Adrenal gland (tissue), 12 donors: Measurements from ENCODE around the gene OLFM1. TPM values are rescaled to one million over a fixed set of nuclear protein-coding genes. Genes with fewer than 3 reads are reported as not detected.

Experiments
- DNase-seq, 7 donors: peaks; one replicate each; pipeline ENCODE4 v3.0.0-alpha.2; 2019 to 2020
- H3K27ac ChIP-seq, 5 donors: fragments of 200-600 bp; sonication (generic) in 4 of 5; 1 replicate in 3 of 5; 2 replicates in 2 of 5; pipeline versions ENCODE4 v1.5.1 to v1.8.0; 2016 to 2020; ENCODE audit warnings: mild to moderate bottlenecking in 1 of 5
- H3K27me3 ChIP-seq: fragments of 200-600 bp; 2 replicates; pipeline ENCODE4 v1.8.0; 2021
- H3K36me3 ChIP-seq, 2 donors: fragments of 200-600 bp; replicated peaks in 1 of 2; 1 replicate in 1 of 2; 2 replicates in 1 of 2; pipeline versions ENCODE4 v1.5.1 to v1.8.0; 2018 to 2022
- H3K4me1 ChIP-seq, 2 donors: fragments of 200-600 bp; replicated peaks in 1 of 2; 1 replicate in 1 of 2; 2 replicates in 1 of 2; pipeline versions ENCODE4 v1.5.1 to v1.8.0; 2018 to 2021
- H3K4me3 ChIP-seq, 4 donors: fragments of 200-600 bp; sonication (generic) in 3 of 4; one replicate each; pipeline ENCODE4 v1.5.1; 2016 to 2018
- H3K9me3 ChIP-seq, 3 donors: fragments of 200-600 bp; sonication (generic) in 1 of 3; replicated peaks in 1 of 3; 1 replicate in 2 of 3; 2 replicates in 1 of 3; pipeline versions ENCODE4 v1.5.1 to v1.8.0; 2016 to 2021
- CTCF ChIP-seq, 6 experiments: fragments of 450-650 bp in 4 of 6; fragments of 200-600 bp in 2 of 6; sonication (generic) in 1 of 6; IDR thresholded peaks; 1 replicate in 5 of 6; 2 replicates in 1 of 6; pipeline versions ENCODE4 v1.5.1 to v1.8.0; 2016 to 2021; ENCODE audit warnings: antibody characterized with exemption in 6 of 6, mild to moderate bottlenecking in 2 of 6, moderate library complexity in 1 of 6
- POLR2A ChIP-seq, 2 donors: fragments of 450-650 bp; IDR thresholded peaks; one replicate each; pipeline ENCODE4 v1.6.1; 2017; ENCODE audit warnings: antibody characterized with exemption in 2 of 2, mild to moderate bottlenecking in 2 of 2, moderate library complexity in 1 of 2
- WGBS, 4 donors: extraction: QIAGEN DNeasy Blood & Tissue Kit in 2 of 4; methylation state at CpG; one replicate each; pipeline versions ENCODE4 v1.1.5 to v1.1.7; 2013 to 2017; 5-methylcytosine and 5-hydroxymethylcytosine counted together
- intact Hi-C, 2 donors: fragments of 100-400 bp; cut with DNase I; formaldehyde crosslinking; loops; one replicate each; pipeline versions ENCODE4 v1.14.1 to v1.15.0; 2022 to 2023
- polyA plus RNA-seq, 3 donors: library from polyadenylated mRNA; stranded (reverse); fragments of 200-250 nt in 2 of 3; fragments of 350-450 nt in 1 of 3; fragmentation: Illumina TruSeq in 1 of 3; extraction: RNeasy Lipid Tissue Mini Kit (QIAGEN cat#74804) in 1 of 3; gene quantifications; one replicate each; pipeline ENCODE4 v1.2.3, GENCODE V29; 2013 to 2014
- total RNA-seq, 9 donors: library from RNA; depleted of rRNA in 4 of 9; stranded (reverse); fragments of >200 nt in 4 of 9; fragments of 120-200 nt in 1 of 9; fragmentation: NEBNext Ultra II Directional in 1 of 9; extraction: Animal tissue kit (Norgen Biotek cat#: 25700) in 1 of 9; gene quantifications; one replicate each; pipeline versions ENCODE4 v1.1.0 to v1.2.4, GENCODE V29; 2013 to 2023
- donor health status: healthy with polysubstance abuse.
- donor health status: Bipolar disorder and iron deficiency.
- donor health status: DM: yes; HTN: yes; CAD: no.
- donor health status: DM: no; HTN: no; CAD: no.
- donor health status: DM: no; HTN: no; CAD: no.
- donor health status: DM: yes; HTN: yes; CAD: no.

Gene OLFM1
- total and polyA plus RNA-seq, 12 donors: 2.5 to 48.0 (median 28.0) TPM

GRCh38 chr9:135065151-135065550 is 22.3 kb upstream of the OLFM1 start:
- no peak for TF ChIP-seq POLR2A (IDR thresholded peaks at IDR 0.05)
- no peak for TF ChIP-seq CTCF (IDR thresholded peaks at IDR 0.05)
- peaks cover 17% of the 10 kb centered on the region for H3K27me3 ChIP-seq
- H3K4me3 ChIP-seq: no peak overlapping the region
- no peaks in the 10 kb centered on the region for H3K36me3 ChIP-seq
- DNase-seq: no peak
- no peaks in the 10 kb centered on the region for H3K4me1 ChIP-seq
- H3K27ac ChIP-seq: no peak overlapping the region
- no peaks in the 10 kb centered on the region for H3K9me3 ChIP-seq
- intact Hi-C loops: no loop called here
- 75 to 88% (median 87%) methylated on average over 2 to 4 of the region's 4 CpGs for WGBS, 4 donors

DNA sequence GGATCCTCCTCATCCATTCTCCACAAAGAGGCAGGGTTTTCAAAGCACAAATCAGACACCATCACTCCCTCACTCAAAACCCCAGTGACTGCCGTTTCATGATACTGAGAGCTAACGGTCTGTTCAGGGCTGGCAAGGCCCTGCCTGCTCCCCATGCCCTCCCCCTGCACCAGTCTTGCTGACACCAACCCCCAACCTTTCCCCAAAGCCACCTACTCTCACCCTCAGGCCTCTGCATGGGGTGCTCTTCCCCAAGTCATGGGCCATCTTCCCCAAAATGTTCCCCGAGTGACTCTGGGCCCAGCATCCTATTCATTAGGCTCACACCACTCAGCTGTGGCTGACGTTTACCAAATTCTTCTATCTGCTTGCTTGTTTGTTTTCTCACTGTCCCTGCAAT is 21.7 kb upstream of the OLFM1 start:
- intact Hi-C loops: no loop called here
- Histone ChIP-seq H3K4me1 (no peaks in the 10 kb centered on the region), H3K4me3 (no peak overlapping the region), H3K9me3 (no peaks in the 10 kb centered on the region), H3K27ac (no peak overlapping the region), H3K27me3 (peaks cover 19% of the 10 kb centered on the region), H3K36me3 (no peaks in the 10 kb centered on the region)
- DNase-seq: no peak
- no peak for TF ChIP-seq POLR2A (IDR thresholded peaks at IDR 0.05)
- no peak for TF ChIP-seq CTCF (IDR thresholded peaks at IDR 0.05)
- 63 to 76% (median 72%) methylated on average over 4 of the region's 4 CpGs for WGBS, 4 donors

DNA sequence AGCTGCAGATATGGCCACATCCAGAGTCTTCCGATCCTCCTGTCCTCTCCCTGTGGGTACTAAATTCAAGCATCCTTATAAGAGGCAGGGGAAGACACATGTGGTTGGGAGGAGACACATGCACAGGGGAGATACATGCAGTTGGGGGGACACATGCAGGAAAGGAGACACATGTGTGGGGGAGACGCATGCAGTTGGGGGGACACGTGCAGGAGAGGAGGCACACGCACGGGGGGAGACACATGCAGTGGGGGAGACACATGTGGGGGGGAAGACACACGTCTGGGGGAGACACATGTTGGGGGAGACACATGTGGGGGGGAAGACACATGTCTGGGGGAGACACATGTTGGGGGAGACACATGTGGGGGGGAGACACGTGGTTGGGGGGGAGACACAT is 21.2 kb upstream of the OLFM1 start:
- no peak overlapping the region for H3K27ac ChIP-seq
- TF ChIP-seq POLR2A (IDR thresholded peaks at IDR 0.05): no peak
- H3K9me3 ChIP-seq: no peaks in the 10 kb centered on the region
- DNase-seq: peak in 1 of 7 donors; percentile 14
- no peaks in the 10 kb centered on the region for H3K36me3 ChIP-seq
- H3K27me3 ChIP-seq: peaks cover 19% of the 10 kb centered on the region
- no peaks in the 10 kb centered on the region for H3K4me1 ChIP-seq
- 67 to 82% (median 77%) methylated on average over 3 to 7 of the region's 7 CpGs for WGBS, 4 donors
- H3K4me3 ChIP-seq: no peak overlapping the region
- intact Hi-C loops: no loop called here

- no peaks in the 10 kb centered on the region for H3K9me3 ChIP-seq
- peak in 2 of 7 donors; percentile 7 for DNase-seq
- peaks cover 19% of the 10 kb centered on the region for H3K27me3 ChIP-seq
- H3K36me3 ChIP-seq: no peaks in the 10 kb centered on the region
- no peak for TF ChIP-seq POLR2A (IDR thresholded peaks at IDR 0.05)
- TF ChIP-seq CTCF (IDR thresholded peaks at IDR 0.05): no peak
- H3K4me1 ChIP-seq: no peaks in the 10 kb centered on the region
- no peak overlapping the region for H3K4me3 ChIP-seq
- WGBS, 4 donors: 86 to 89% (median 88%) methylated on average over 17 to 20 of the region's 20 CpGs
- no peak overlapping the region for H3K27ac ChIP-seq
- intact Hi-C loops: no loop called here
Observed at GRCh38 chr9:135067096-135067710, 20.3 kb upstream of the OLFM1 start.

GRCh38 chr9:135068776-135069415 is 18.6 kb upstream of the OLFM1 start:
- intact Hi-C loops: no loop called here
- Histone ChIP-seq H3K27ac (no peak overlapping the region), H3K9me3 (no peaks in the 10 kb centered on the region), H3K27me3 (peaks cover 12% of the 10 kb centered on the region), H3K36me3 (no peaks in the 10 kb centered on the region), H3K4me1 (no peaks in the 10 kb centered on the region), H3K4me3 (no peak overlapping the region)
- TF ChIP-seq CTCF (IDR thresholded peaks at IDR 0.05) (no peak), POLR2A (IDR thresholded peaks at IDR 0.05) (no peak)
- DNase-seq: peak in 3 of 7 donors; percentile 5 to 29 (median 11)
- whole genome bisulfite sequencing, 4 donors: 75 to 79% (median 76%) methylated on average over 18 of the region's 18 CpGs
